Brain pericyte (primary cell): Measurements from ENCODE around the gene IGHMBP2.
"Not testable (repeated sequence)": the region's sequence is repeated elsewhere in the genome, so short reads cannot be mapped to it uniquely, and the experiment has no call there.

Experiments used
- DNase-seq: peaks from one replicate; pipeline ENCODE4 v3.0.0-alpha.2; 2012; ENCODE audit warnings: low read depth, low spot score

IGHMBP2 gene

DNA sequence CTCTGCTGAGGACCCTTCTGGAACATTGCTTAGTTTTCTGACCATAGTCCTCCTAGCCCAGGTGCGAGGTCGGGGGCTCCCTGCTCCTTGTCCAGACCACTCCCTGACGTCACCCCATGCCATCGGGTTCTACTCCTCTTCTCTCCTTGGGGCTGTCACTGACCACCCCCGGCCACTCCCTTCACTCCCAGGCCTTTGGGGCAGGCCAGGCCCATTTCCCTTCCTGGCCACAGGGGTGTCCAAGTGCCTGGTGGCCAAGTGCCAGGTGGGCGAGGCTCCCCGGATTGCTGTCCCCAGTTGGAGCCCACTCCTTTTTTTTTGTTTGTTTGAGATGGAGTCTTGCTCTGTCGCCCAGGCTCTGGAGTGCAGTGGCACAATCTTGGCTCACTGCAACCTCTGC is 57.6 kb downstream of the IGHMBP2 start:
- DNase-seq: no peak

DNA sequence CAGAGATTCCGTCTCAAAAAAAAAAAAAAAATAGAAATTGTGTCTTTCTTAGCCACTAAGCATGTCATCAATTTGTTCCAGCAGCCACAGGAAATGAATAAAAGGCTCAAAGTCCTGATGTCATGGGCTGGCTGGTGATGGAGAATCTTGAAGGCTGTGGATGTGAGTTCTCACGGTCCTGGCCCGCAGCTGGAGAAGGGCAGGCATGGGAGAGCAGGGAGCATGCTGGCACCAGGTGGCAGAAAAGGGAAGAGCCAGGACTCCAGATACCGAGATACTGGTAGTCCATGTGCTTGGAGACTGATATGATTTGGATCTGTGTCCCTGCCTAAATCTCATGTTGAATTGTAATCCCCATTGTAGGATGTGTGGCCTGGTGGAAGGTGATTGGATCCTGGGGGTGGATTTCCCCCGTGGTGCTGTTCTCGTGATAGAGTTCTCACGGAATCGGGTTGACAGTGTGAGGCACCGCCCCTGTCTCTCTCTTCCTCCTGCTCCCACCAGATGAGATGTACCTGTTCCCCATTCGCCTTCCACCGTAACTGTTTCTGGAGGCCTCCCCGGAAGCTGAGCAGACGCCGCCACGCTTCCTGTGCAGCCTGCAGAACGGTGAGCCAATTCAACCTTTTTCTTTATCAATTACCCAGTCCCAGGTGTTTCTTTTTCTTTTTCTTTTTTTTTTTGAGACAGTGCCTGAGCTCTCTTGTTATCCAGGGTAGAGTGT is 59.0 kb downstream of the IGHMBP2 start:
- DNase-seq: no peak

GRCh38 chr11:68963779-68964178 is 60.1 kb downstream of the IGHMBP2 start:
- no peak for DNase-seq

- DNase-seq: no peak
Measured at GRCh38 chr11:68965901-68966853, 62.5 kb downstream of the IGHMBP2 start.

- no peak for DNase-seq
Measured at GRCh38 chr11:68966894-68967780, 63.4 kb downstream of the IGHMBP2 start.

DNA sequence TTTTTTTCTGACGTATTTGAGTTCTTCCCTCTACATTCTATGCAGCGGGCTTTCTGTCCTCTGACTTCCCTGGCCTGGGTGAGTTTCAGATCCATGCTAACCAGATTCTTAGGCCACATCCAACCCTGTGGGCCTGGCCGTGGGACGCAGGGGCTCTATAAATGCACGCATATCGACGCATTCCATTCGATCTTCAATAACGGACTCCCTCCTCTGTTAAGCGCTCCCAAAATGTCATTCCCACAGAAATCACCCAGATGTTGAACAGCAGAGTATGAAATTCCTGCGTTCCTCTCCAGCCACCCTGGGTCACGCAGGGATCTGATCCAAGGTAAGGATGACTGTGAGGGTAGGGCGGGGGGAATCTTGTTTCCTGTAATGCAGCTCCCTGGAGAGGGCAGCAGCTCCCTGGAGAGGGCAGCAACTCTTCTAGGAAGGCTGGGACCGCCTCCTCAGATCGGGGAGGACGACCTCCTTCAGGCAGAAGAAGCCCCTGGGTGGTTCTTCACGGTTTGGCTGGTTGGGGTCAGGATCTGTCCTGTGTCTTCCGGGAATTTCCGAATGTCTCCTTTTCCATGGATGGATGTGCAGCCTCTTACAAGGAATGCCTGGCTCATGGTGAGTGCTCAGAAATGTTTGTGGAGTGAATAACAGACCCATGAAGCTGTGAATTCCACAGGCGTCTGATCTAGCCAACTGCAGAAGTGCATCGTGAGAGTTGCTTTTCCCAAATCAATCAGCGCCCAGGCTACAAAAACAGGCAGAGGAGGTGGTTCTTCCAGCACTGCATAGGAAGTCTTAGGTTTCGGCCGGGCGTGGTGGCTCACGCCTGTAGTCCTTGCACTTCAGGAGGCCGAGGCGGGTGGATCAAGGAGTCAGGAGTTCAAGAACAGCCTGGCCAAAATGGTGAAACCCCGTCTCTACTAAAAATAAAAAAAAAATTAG is 64.9 kb downstream of the IGHMBP2 start:
- no peak for DNase-seq

- DNase-seq: no peak
Measured at GRCh38 chr11:68969386-68969785, 65.7 kb downstream of the IGHMBP2 start.

DNA sequence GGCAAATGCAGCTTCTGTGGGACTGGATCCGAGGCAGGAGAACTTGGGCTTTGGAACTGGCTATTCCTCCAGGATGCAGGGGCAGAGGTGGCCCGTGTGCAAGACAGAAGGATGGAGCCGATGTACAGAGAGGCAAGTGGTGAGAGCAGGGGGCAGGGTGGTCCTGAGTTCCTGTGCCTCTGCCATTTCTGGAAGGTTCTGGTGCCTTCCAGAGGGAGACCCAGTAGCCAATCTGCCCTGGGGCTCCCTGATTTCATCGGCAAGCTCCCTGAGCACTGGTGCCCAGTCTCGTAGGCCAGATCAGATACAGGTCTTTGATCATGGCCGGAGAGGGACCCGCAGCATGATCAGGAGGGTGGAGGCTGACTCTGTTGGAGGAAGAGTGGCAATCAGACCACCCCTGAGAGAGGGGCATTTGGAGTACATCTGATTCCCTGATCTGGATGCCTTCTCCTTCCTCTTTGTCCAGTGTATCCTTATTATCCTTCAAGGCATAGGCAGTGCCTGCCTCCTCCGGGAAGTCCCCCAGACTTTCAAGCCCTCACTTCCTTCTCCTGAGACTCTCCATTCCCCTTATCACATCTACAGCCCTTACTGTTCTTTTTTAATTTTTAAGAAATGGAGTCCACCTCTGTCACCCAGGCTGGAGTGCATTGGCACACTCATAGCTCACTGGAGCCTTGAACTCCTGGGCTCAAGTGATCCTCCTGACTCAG is 67.4 kb downstream of the IGHMBP2 start:
- no peak for DNase-seq

GRCh38 chr11:68973219-68973618 is 69.5 kb downstream of the IGHMBP2 start:
- no peak for DNase-seq

DNA sequence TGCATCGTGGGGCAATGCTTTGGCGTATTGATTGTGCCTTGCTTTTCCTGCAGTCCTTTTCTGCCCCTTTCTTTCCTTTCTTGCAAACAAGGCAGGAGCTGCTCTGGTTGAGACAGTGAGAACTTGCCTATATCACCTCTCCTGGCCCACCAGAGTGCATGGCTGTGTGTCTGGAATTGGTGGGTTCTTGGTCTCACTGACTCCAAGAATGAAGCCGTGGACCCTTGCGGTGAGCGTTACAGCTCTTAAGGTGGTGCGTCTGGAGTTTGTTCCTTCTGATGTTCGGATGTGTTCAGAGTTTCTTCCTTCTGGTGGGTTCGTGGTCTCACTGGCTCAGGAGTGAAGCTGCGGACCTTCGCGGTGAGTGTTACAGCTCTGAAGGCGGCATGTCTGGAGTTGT is 70.0 kb downstream of the IGHMBP2 start:
- DNase-seq: not testable (repeated sequence)

- DNase-seq: no peak
Measured at GRCh38 chr11:68974421-68975194, 70.9 kb downstream of the IGHMBP2 start.

GRCh38 chr11:68976095-68976494 is 72.4 kb downstream of the IGHMBP2 start:
- no peak for DNase-seq

DNA sequence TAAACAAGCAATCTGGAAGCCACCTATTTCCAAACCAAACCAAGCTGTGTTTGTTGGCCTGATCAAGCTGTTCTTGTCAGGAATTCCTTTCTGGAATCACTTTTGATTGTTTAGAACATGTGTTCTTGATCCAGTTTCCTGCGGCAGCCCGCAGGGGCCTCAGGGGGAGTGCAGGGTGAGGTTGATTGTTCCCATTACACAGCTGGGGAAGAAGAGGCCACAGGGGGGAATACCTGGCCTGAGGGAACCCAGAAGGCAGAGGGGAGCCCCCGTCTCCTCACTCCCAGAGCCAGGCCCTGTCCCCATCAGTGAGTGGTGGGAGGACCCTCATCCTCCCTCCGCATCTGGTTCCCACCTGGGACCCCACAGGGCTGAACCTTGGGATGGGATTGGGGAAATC is 72.9 kb downstream of the IGHMBP2 start:
- no peak for DNase-seq

- no peak for DNase-seq
Measured at GRCh38 chr11:68977781-68978625, 74.3 kb downstream of the IGHMBP2 start.

- DNase-seq: no peak
Measured at GRCh38 chr11:68978626-68978930, 74.9 kb downstream of the IGHMBP2 start.

- DNase-seq: no peak
Measured at GRCh38 chr11:68978931-68979594, 75.4 kb downstream of the IGHMBP2 start.

DNA sequence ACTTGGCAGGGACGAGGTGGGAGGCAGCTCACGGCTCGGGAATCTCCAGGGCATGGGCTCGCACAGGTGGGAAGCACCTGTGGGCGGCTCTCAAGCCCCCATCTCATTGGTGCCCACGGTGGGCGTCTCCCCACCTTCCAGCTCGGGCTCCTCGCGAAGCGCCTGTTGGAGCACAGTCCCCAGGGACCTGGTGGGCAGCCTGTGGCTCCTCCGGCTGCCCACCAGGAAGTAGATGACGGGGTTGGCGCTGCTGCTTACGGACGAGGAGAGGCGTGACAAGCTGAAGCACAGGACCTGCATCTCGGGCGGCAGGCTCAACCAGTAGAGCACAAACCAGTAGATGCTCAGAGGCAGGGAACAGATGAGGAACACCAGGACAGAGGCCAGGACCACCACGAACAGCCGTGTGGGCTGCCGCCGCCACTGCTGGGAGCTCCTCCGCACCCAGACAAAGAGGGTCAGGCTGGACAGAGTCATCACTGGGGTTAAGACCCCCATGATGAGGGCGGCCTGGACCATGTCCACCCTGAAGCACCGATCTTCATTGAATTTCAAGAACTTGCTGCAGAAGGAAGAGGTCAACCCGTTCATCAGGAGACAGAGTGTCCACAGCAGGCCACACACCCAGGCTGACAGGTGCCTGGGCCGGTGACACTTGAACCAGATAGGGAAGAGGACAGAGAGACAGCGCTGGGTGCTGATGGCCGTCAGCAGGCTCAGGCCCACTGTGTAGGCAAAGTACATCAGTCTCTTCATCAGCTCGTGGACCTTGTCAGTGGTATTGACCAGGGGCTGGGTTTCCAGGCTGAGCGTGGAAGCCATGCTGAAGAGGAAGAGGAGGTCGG is 76.5 kb downstream of the IGHMBP2 start:
- no peak for DNase-seq
